ENCODE data around the gene YTHDF1. TPM values are rescaled to one million over a fixed set of nuclear protein-coding genes. Genes with fewer than 3 reads are reported as not detected.

Gene YTHDF1
- total and polyA plus RNA-seq, 2 of the 8 experiments (the other 6 are each of a cell fraction or from before 2014, with no cell fraction given), result 32.8 to 66.0 TPM

DNA sequence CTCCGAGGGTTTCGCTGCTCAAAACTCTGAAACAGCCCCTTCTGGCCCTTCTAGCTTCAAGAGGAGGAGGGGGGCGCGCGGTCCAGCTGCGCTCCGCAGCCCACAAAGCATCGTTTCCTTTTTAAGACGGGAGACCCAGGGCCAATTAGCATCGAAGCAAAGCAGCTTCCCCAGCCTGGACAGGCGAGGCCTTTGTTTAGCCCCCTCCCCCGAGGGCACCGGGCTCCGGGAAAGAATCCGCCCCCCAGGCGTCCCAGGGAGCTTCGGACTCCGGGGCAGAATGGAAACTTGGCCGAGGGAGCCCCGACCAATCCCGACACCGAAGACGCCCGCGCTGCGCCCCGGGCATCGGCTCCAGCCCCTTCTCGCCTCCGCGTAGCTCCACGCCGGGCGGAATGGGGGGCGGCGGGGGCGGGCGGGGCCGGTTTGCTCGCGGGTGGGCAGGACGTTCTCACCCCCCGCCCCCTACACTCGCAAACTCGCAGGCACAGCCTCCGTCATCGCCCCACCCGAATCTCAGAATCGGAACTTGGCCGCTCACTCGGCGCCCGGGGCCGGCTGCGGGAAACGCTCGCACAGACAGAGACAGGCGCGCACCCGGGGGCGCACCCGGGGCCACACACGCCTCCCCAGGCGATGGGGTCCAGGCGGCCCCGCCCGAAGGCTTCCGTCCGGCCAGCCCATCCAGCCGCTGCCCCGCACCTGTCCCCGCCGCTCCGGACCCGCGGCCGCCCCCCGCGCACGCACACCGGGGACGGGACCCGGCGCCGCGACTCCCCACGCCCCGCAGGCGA lies 37.7 kb upstream of the YTHDF1 start (continued):
- TF ChIP-seq NANOG (IDR thresholded peaks at IDR 0.05; ENCODE audit: insufficient read depth, low read depth, low read length, poor library complexity, severe bottlenecking), result no peak
- peak; percentile 5 for TF ChIP-seq EZH2 (IDR thresholded peaks at IDR 0.05; ENCODE audit: low read depth, low read length, severe bottlenecking)
- TF ChIP-seq EGR1 (IDR thresholded peaks at IDR 0.05; ENCODE audit: borderline replicate concordance, low read depth, low read length), result no peak
- TF ChIP-seq SAP30 (IDR thresholded peaks at IDR 0.05; ENCODE audit: insufficient read depth, insufficient replicate concordance, low read length), result no peak
- no peak for TF ChIP-seq BACH1 (IDR thresholded peaks at IDR 0.05; ENCODE audit: low read length)
- no peak for TF ChIP-seq SRF (IDR thresholded peaks at IDR 0.05; ENCODE audit: low read depth, low read length)
- TF ChIP-seq SIN3A (conservative IDR thresholded peaks at IDR 0.05 in 1 of 2, IDR thresholded peaks at IDR 0.05 in 1 of 2; ENCODE audit: low read depth in 1 of 2, low read length in 2 of 2), result no peak
- no peak for TF ChIP-seq RXRA (IDR thresholded peaks at IDR 0.05; ENCODE audit: insufficient read depth, low read depth, low read length)
- no peak for TF ChIP-seq SP2 (IDR thresholded peaks at IDR 0.05; ENCODE audit: low read length)
- no peak for TF ChIP-seq TAF1 (IDR thresholded peaks at IDR 0.05; ENCODE audit: low read depth, low read length)
- no peak for TF ChIP-seq TCF12 (IDR thresholded peaks at IDR 0.05; ENCODE audit: low read depth, low read length)
- no peak for TF ChIP-seq NRF1 (IDR thresholded peaks at IDR 0.05; ENCODE audit: low read depth, low read length)
- TF ChIP-seq RBBP5 (IDR thresholded peaks at IDR 0.05; ENCODE audit: borderline replicate concordance, low read depth, low read length), result peak; percentile 13; the same call in 1 of the 2 replicates
- TF ChIP-seq TBP (IDR thresholded peaks at IDR 0.05; ENCODE audit: low read depth, low read length), result 0 out of 2 replicates have a peak, but pooled peaks have one; percentile 19
- no peak for TF ChIP-seq HDAC2 (IDR thresholded peaks at IDR 0.05; ENCODE audit: borderline replicate concordance in 1 of 2, low read depth in 2 of 2, low read length in 2 of 2)
- TF ChIP-seq POLR2A (IDR thresholded peaks at IDR 0.05; ENCODE audit: control extremely low read depth in 1 of 2, low read depth in 2 of 2, low read length in 2 of 2), result no peak
- TF ChIP-seq RFX5 (IDR thresholded peaks at IDR 0.05; ENCODE audit: borderline replicate concordance, low read depth, low read length), result no peak
- no peak for TF ChIP-seq CBX5 (IDR thresholded peaks at IDR 0.05; ENCODE audit: low read depth, low read length)

All from H1 (cell line).